22Rv1 (cell line): Measurements from ENCODE around the gene VRK1.

Source experiments
- ZFX ChIP-seq: fragments of 450-650 bp; IDR thresholded peaks from 2 replicates; pipeline ENCODE4 v1.6.1; 2017; ENCODE audit warnings: antibody characterized with exemption, borderline replicate concordance
- TF ChIP-seq, protein P1 (sequence below): fragments of 450-650 bp; IDR thresholded peaks from 2 replicates; pipeline ENCODE4 v1.5.1; 2017; ENCODE audit warnings: mild to moderate bottlenecking

DNA sequence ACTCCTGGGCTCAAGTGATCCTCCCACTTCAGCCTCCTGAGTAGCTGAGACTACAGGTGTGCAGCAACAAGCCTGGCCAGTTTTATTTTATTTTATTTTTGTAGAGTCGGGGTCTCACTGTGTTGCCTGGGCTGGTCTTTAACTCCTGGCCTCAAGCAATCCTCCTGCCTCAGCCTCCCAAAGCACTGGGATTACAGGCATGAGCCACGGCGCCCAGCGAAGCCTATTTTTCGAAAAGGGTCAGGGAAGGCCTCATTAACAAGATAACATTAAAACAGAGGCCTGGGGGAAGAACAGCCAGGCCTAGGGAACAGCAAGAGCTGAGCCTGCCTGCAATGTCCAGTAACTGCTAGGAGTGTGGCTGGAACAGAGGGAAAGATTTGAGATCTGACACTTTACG is 36.1 kb upstream of the VRK1 start:
- TF ChIP-seq, protein P1, sequence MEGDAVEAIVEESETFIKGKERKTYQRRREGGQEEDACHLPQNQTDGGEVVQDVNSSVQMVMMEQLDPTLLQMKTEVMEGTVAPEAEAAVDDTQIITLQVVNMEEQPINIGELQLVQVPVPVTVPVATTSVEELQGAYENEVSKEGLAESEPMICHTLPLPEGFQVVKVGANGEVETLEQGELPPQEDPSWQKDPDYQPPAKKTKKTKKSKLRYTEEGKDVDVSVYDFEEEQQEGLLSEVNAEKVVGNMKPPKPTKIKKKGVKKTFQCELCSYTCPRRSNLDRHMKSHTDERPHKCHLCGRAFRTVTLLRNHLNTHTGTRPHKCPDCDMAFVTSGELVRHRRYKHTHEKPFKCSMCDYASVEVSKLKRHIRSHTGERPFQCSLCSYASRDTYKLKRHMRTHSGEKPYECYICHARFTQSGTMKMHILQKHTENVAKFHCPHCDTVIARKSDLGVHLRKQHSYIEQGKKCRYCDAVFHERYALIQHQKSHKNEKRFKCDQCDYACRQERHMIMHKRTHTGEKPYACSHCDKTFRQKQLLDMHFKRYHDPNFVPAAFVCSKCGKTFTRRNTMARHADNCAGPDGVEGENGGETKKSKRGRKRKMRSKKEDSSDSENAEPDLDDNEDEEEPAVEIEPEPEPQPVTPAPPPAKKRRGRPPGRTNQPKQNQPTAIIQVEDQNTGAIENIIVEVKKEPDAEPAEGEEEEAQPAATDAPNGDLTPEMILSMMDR, result no peak
- no peak for TF ChIP-seq ZFX
